ENCODE results near the gene CACNA1D.

DNA sequence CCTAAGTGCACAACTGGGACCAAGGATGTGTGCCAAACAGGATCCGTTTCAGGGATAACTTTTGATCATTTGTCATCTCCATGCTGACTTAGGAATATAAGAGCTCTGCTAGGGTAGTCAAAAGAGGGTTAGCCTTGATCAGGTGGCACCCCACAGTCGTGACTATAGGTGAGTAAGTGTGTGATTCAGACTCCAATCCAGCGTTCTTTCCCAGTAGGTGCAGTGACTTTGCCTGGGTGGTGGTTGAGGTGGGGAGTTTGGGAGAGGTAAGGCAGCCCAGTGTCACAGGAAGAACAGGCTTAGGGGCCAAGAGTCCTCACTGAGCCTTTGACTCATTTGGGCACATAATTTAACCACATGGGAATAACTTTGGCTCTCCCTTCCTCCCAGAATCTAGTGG, 300.8 kb downstream of the CACNA1D start:
- TF ChIP-seq, protein P1, sequence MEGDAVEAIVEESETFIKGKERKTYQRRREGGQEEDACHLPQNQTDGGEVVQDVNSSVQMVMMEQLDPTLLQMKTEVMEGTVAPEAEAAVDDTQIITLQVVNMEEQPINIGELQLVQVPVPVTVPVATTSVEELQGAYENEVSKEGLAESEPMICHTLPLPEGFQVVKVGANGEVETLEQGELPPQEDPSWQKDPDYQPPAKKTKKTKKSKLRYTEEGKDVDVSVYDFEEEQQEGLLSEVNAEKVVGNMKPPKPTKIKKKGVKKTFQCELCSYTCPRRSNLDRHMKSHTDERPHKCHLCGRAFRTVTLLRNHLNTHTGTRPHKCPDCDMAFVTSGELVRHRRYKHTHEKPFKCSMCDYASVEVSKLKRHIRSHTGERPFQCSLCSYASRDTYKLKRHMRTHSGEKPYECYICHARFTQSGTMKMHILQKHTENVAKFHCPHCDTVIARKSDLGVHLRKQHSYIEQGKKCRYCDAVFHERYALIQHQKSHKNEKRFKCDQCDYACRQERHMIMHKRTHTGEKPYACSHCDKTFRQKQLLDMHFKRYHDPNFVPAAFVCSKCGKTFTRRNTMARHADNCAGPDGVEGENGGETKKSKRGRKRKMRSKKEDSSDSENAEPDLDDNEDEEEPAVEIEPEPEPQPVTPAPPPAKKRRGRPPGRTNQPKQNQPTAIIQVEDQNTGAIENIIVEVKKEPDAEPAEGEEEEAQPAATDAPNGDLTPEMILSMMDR (conservative IDR thresholded peaks at IDR 0.05 in 1 of 2, IDR thresholded peaks at IDR 0.05 in 1 of 2; ENCODE audit: low read depth in 1 of 2, low read length in 2 of 2) = no peak
- no peak for TF ChIP-seq EZH2 (IDR thresholded peaks at IDR 0.05; ENCODE audit: low read length, missing control alignments)
